HG03097 (cell line): ENCODE data around the gene MEGF9.
A peak's percentile ranks its signal among the peaks of the same experiment; 100 is the strongest.

Experiments used
- ATAC-seq: cut with Tn5 transposase; IDR thresholded peaks from one replicate; pipeline ENCODE4 v1.9.1; 2021; ENCODE audit not compliant: unreplicated experiment, low FRiP score

Gene MEGF9

GRCh38 chr9:120587328-120587727 lies 126.9 kb downstream of the MEGF9 start:
- ATAC-seq = no peak

- ATAC-seq = peak; percentile 50
Measured at GRCh38 chr9:120583958-120584369, 130.3 kb downstream of the MEGF9 start.

- ATAC-seq = peak; percentile 87
Measured at GRCh38 chr9:120580051-120580896, 134.0 kb downstream of the MEGF9 start, which contains the start of gene CDK5RAP2. CDK5RAP2 (minus strand) TSS chr9:120580167; CDS start chr9:120579978, 189 bp downstream.

DNA sequence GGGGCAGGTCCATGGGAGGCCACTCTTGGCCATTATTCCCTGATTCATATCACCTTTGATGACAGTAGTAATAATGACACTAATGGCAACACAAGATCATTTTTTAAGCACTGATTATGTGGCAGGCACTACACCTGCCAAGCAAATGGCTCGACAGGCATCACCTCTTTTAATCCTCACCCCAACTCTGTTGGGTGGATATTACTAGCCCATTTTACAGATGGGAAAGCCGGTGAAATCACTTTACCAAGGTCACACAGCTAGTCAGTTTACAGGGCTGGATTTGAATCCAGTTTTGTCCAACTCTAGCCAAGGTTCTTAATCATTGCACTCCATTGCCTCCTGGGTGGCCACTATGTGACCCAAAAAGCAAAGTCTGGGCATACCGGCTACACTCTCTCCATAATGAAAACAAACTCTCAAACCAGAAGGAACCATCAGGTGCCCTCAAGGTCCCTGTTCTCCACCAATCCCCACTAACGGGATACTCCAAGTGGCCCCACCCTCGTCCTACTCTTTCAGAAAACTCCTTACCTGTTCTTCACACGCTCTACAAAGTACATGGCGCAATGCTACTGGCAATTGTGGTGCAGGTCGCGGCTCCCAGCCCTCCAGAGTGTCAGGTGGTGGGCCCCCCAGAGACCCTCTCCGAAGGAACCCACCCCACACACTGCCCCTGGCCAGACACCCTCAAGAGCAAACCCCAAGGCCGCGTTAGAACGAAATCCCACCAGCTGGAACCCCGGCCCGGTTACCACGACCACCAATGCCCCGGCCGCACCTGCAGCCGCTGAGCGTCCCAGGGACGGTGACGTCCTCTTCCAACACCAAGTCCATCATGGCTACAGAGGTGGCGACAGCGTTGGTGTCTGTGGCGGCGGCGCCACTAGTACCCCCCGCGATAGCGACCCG lies 134.9 kb downstream of the MEGF9 start:
- peak; percentile 1 for ATAC-seq

DNA sequence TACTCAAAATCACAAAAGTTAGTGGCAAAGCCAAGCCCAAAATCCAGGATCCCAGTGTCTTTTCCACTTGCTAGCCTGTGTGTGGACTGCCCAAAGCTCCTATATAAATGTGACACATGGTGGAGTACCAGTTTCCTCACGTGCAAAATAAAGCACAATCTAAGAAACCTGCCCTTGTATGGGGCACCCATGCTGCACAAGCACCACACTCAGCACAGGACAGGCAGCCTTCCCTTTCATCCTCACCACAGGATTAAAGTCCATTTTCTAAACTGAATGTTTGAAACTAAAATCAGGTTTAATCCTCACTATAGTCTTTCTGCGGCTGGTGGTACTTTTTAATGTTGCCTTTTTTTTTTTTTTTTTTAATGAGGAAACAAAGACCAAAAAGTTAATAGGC lies 139.8 kb downstream of the MEGF9 start:
- ATAC-seq = no peak

GRCh38 chr9:120572472-120572871 lies 141.8 kb downstream of the MEGF9 start:
- ATAC-seq = no peak

- no peak for ATAC-seq
Measured at GRCh38 chr9:120571443-120572257, 142.6 kb downstream of the MEGF9 start.

GRCh38 chr9:120570296-120570695 lies 144.0 kb downstream of the MEGF9 start:
- no peak for ATAC-seq

DNA sequence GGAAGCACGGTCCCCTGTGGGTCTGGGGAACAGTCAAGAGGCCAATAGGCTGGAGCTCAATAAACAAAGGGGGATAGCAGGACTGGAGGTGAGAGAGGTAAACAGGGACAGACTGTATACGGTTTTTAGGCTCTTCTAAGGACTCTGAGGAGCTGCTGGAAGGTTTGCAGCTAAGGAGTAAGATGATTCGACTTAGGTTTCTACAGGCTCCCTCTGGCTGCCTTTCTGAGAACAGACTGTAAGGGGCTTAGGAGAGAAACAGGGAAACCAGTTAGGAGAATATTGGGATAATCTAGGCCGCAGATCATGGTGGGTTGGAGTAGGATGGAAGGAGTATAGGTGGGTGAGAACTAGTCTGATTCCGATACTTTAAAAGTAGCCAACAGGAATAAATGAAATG lies 144.7 kb downstream of the MEGF9 start:
- ATAC-seq = no peak

- ATAC-seq = no peak
Measured at GRCh38 chr9:120568816-120569215, 145.5 kb downstream of the MEGF9 start.

DNA sequence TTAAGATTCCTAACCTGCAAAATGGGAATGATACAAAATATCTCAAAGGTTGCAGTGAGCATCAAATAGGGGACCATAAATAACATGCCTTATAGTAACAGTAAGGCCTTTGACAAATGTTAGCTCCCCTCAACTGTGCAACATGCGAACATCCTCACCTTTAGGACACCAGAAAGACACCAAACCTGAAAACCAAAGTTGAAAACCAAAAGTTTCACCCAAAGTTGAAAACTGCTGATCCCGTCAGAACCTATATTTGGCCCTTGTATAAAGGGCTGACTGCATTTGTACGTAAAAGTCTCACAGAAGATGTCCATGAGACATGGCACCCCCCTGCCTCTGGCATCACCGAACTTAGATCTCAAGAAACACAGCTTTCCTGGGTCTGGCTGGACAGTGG lies 146.4 kb downstream of the MEGF9 start:
- no peak for ATAC-seq

- ATAC-seq = no peak
Measured at GRCh38 chr9:120567081-120567480, 147.2 kb downstream of the MEGF9 start.

GRCh38 chr9:120564589-120564988 lies 149.7 kb downstream of the MEGF9 start:
- ATAC-seq = no peak

DNA sequence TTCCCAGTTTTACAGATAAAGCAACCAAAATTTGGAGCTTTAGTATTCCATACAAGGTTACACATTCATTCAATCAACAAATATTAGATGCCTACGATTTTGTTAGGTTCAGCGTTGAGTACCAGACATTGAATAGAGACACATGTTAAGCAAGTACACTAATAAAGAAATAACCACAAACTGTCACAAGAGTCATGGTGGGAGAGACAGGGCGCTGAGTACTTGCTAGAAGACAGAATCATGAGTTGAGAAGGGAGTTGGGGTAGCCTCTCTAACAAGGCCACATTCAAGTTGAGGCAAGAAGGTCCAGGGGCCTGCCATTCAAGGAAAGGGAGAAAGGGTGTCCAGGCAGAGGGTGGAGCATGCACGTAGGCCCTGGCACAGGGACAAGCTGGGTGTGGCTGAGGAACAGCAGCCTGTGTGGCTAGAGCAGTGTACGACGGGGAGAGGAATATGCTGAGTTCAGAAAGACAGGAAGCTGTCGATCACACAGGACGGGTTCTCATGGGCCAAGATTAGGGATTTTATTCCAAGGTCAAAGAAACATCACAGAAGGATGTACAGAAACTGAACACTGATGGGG lies 151.3 kb downstream of the MEGF9 start:
- ATAC-seq = no peak

- ATAC-seq = no peak
Measured at GRCh38 chr9:120561709-120562108, 152.6 kb downstream of the MEGF9 start.

DNA sequence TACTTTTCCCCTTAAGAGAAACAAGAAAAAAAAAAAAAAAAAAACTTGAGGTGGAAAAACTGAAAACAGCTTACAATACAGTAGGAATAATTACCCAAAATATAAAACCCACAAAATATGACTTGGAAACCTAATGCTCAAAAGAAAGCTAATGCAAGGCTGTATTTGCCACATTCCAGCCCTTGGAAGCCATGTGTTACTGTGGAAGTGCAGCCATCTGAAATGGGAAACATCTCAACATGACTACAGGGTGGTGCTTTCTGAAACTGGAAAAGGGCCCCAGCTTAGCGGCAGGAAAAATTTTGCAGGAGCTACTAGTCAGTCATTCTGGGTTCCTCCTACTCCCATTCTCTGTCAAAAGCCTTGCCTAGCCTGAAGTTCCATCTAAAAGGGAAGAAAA lies 154.7 kb downstream of the MEGF9 start:
- ATAC-seq = no peak

GRCh38 chr9:120558454-120558853 lies 155.8 kb downstream of the MEGF9 start:
- ATAC-seq = no peak

GRCh38 chr9:120557205-120557604 lies 157.1 kb downstream of the MEGF9 start:
- ATAC-seq = no peak

- no peak for ATAC-seq
Measured at GRCh38 chr9:120556775-120557174, 157.5 kb downstream of the MEGF9 start.

DNA sequence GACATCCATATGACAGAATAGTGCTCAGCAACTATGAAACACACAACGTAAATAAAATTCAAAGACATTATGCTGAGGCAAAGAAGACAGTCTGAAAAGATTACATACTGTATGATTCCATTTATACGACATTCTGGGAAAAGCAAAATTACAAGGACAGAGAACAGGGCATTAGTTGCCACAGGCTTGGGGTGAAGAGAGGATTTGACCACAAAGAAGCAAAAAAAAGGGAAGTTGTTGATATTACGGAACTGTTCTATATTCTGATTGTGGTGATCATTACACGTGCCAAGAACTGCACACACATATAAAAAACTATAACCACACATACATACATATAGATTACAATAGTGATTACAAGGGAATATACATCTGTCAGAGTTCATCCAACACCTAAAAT lies 158.4 kb downstream of the MEGF9 start:
- ATAC-seq = no peak
